Measurements from ENCODE around the gene CCL5. TPM values are rescaled to one million over a fixed set of nuclear protein-coding genes. Genes with fewer than 3 reads are reported as not detected.

CCL5 gene
- total and polyA plus RNA-seq, 8 donors, result 2.0 to 32.2 (median 5.3) TPM; not detected in 2

DNA sequence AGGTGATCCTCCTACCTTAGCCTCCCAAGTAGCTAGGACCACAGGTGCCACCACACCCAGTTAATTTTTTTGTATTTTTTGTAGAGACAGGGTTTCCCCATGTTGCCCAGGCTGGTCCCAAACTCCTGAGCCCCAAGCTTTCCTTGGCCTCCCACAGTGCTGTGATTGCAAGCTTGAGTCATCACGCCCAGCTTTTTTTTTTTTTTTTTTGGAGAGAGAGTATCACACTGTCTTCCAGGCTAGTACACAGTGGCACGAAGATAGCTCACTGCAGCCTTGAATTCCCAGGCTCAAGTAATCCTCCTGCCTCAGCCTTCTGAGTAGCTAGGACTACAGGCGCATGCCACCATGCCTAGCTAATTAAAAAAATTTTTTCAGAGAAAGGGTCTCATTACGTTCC lies 38.7 kb downstream of the CCL5 start:
- H3K36me3 ChIP-seq, result peaks cover 84 to 100% (median 100%) of the 10 kb centered on the region in 4 donors
- TF ChIP-seq EP300 (IDR thresholded peaks at IDR 0.05) (no peak), POLR2AphosphoS5 (IDR thresholded peaks at IDR 0.05) (no peak), POLR2A (IDR thresholded peaks at IDR 0.05) (no peak)
- TF ChIP-seq, protein P1, sequence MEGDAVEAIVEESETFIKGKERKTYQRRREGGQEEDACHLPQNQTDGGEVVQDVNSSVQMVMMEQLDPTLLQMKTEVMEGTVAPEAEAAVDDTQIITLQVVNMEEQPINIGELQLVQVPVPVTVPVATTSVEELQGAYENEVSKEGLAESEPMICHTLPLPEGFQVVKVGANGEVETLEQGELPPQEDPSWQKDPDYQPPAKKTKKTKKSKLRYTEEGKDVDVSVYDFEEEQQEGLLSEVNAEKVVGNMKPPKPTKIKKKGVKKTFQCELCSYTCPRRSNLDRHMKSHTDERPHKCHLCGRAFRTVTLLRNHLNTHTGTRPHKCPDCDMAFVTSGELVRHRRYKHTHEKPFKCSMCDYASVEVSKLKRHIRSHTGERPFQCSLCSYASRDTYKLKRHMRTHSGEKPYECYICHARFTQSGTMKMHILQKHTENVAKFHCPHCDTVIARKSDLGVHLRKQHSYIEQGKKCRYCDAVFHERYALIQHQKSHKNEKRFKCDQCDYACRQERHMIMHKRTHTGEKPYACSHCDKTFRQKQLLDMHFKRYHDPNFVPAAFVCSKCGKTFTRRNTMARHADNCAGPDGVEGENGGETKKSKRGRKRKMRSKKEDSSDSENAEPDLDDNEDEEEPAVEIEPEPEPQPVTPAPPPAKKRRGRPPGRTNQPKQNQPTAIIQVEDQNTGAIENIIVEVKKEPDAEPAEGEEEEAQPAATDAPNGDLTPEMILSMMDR (IDR thresholded peaks at IDR 0.05), result no peak
- intact Hi-C loops (cut with DNase I; ENCODE audit: low total_unique reads), result no loop called here

DNA sequence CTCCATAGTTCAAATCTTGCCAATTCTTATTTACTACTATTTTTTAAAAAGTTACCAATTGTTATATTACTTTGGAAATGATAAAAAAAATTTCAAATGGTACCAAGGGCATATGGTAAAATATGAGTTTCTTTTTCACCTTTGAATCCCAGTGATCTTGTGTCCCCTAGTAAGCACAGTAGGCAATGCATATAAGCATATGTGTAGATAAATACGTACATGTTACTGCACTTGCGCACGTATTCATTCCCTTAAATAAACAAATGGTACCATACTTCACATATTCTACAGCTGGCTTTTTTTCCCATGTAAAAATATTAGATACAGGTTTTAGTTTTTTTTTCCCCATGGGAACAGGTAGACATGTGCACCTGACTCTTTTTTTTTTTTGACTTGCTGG lies 39.1 kb downstream of the CCL5 start:
- intact Hi-C loops (cut with DNase I; ENCODE audit: low total_unique reads), result no loop called here
- 64 to 95% (median 90%) methylated on average over 3 of the region's 3 CpGs for WGBS, 5 donors
- TF ChIP-seq POLR2AphosphoS5 (IDR thresholded peaks at IDR 0.05) (no peak), EP300 (IDR thresholded peaks at IDR 0.05) (no peak), POLR2A (IDR thresholded peaks at IDR 0.05) (no peak)
- TF ChIP-seq, protein P1 (IDR thresholded peaks at IDR 0.05), result no peak
- Histone ChIP-seq H3K4me3 (no peak overlapping the region), H3K9me3 (no peaks in the 10 kb centered on the region), H3K27ac (no peak overlapping the region), H3K4me1 (no peaks in the 10 kb centered on the region), H3K27me3 (no peaks in the 10 kb centered on the region), H3K36me3 (peaks cover 88 to 100% (median 100%) of the 10 kb centered on the region in 4 donors)
- DNase-seq, result no peak

More for the DNA sequence above, 38.7 kb downstream of the CCL5 start:
- DNase-seq, result no peak
- 76 to 95% (median 90%) methylated on average over 4 of the region's 4 CpGs for WGBS, 5 donors
- Histone ChIP-seq H3K9me3 (no peaks in the 10 kb centered on the region), H3K27me3 (no peaks in the 10 kb centered on the region), H3K4me1 (no peaks in the 10 kb centered on the region), H3K27ac (no peak overlapping the region), H3K4me3 (no peak overlapping the region)

DNA sequence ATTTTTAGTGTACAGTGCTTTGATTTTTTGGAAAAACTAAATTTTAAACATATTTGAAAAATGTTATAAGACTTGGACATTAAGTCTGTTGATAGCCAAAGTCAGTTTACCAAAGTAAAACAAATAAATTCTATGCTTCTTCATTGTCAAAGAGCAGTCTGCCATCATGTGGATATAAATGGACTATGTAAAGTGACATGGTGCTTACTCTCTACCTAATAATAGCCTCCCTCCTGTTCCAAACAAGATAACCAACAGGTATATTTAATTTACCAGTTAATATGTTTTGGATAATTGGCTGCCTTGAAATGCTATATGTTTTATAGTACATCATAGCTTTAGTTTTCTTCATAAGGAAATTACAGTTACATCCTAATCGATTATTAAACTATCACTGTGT lies 55.0 kb downstream of the CCL5 start:
- TF ChIP-seq, protein P1 (IDR thresholded peaks at IDR 0.05), result no peak
- TF ChIP-seq EP300 (IDR thresholded peaks at IDR 0.05) (no peak), POLR2A (IDR thresholded peaks at IDR 0.05) (no peak), POLR2AphosphoS5 (IDR thresholded peaks at IDR 0.05) (no peak)
- no peaks in the 10 kb centered on the region for H3K27me3 ChIP-seq
- intact Hi-C loops (cut with DNase I; ENCODE audit: low total_unique reads), result no loop called here
- DNase-seq, result no peak
- H3K9me3 ChIP-seq, result no peaks in the 10 kb centered on the region
- H3K4me3 ChIP-seq, result no peak overlapping the region
- H3K4me1 ChIP-seq, result peaks cover 0 to 5% (median 0%) of the 10 kb centered on the region in 4 donors
- no peak overlapping the region for H3K27ac ChIP-seq
- peaks cover 30 to 100% (median 97%) of the 10 kb centered on the region in 4 donors for H3K36me3 ChIP-seq
- 88 to 100% (median 97%) methylated on average over 1 of the region's 1 CpG for WGBS, 5 donors

Small RNA genes lying within 50 kb of the gene (small RNA-seq; reads per million reads assigned to genes)
- 116 to 483 (median 374) reads per million in 4 donors for gene RF00100

Other genes with a start within 250 kb of the CCL5 start
- gene RASL10B, start 148.7 kb downstream of the CCL5 start, total RNA-seq, result under 1 TPM in 3 of 5 donors, not detected in 2; 0.37 to 0.89 (median 0.43) TPM
- 1 to 10 TPM in 1 of 3 donors, under 1 TPM in 2; 0.31 to 1.4 (median 0.75) TPM for gene RASL10B, start 148.7 kb downstream of the CCL5 start, polyA plus RNA-seq
- gene GAS2L2, start 127.1 kb downstream of the CCL5 start, total RNA-seq, result under 1 TPM in 1 of 5 donors, not detected in 4; under 0.01 TPM
- under 1 TPM in 1 of 3 donors, not detected in 2; 0.05 TPM for gene GAS2L2, start 127.1 kb downstream of the CCL5 start, polyA plus RNA-seq
- gene C17orf50, start 119.5 kb downstream of the CCL5 start, total RNA-seq, result not detected
- not detected for gene C17orf50, start 119.5 kb downstream of the CCL5 start, polyA plus RNA-seq
- gene MMP28, start 84.7 kb downstream of the CCL5 start, total RNA-seq, result 10 to 100 TPM in 4 of 5 donors, 1 to 10 TPM in 1; 2.2 to 75.0 (median 20.6) TPM
- 10 to 100 TPM in 1 of 3 donors, 1 to 10 TPM in 2; 3.1 to 21.0 (median 6.1) TPM for gene MMP28, start 84.7 kb downstream of the CCL5 start, polyA plus RNA-seq
- 100 to 1,000 TPM in 1 of 5 donors, 10 to 100 TPM in 4; 21.1 to 127 (median 60.1) TPM for gene TAF15, start 70.9 kb downstream of the CCL5 start, total RNA-seq
- gene TAF15, start 70.9 kb downstream of the CCL5 start, polyA plus RNA-seq, result 100 to 1,000 TPM in 1 of 3 donors, 10 to 100 TPM in 2; 88.8 to 101 (median 96.4) TPM
- under 1 TPM in 1 of 5 donors, not detected in 4; 0.29 TPM for gene HEATR9, start 11.5 kb downstream of the CCL5 start, total RNA-seq
- gene HEATR9, start 11.5 kb downstream of the CCL5 start, polyA plus RNA-seq, result not detected
- 1 to 10 TPM in 1 of 5 donors, not detected in 4; 5.9 TPM for gene RDM1, start 50.4 kb upstream of the CCL5 start, total RNA-seq
- under 1 TPM in 1 of 3 donors, not detected in 2; 0.98 TPM for gene RDM1, start 50.4 kb upstream of the CCL5 start, polyA plus RNA-seq
- gene LYZL6, start 63.4 kb upstream of the CCL5 start, total RNA-seq, result not detected
- not detected for gene LYZL6, start 63.4 kb upstream of the CCL5 start, polyA plus RNA-seq
- under 1 TPM in 1 of 5 donors, not detected in 4; 0.72 TPM for gene CCL16, start 101.1 kb upstream of the CCL5 start, total RNA-seq
- gene CCL16, start 101.1 kb upstream of the CCL5 start, polyA plus RNA-seq, result under 1 TPM in 1 of 3 donors, not detected in 2; 0.15 TPM
- 1 to 10 TPM in 4 of 5 donors, under 1 TPM in 1; 0.58 to 8.4 (median 2.2) TPM for gene CCL14, start 106.4 kb upstream of the CCL5 start, total RNA-seq
- 10 to 100 TPM in 2 of 3 donors, 1 to 10 TPM in 1; 2.9 to 80.3 (median 19.6) TPM for gene CCL14, start 106.4 kb upstream of the CCL5 start, polyA plus RNA-seq
- 1 to 10 TPM in 1 of 5 donors, not detected in 4; 1.2 TPM for gene CCL15, start 121.2 kb upstream of the CCL5 start, total RNA-seq
- gene CCL15, start 121.2 kb upstream of the CCL5 start, polyA plus RNA-seq, result not detected
- gene CCL23, start 137.6 kb upstream of the CCL5 start, total RNA-seq, result 1 to 10 TPM in 1 of 5 donors, not detected in 4; 1.4 TPM
- 1 to 10 TPM in 1 of 3 donors, not detected in 2; 4.8 TPM for gene CCL23, start 137.6 kb upstream of the CCL5 start, polyA plus RNA-seq
- 1 to 10 TPM in 1 of 5 donors, not detected in 4; 4.0 TPM for gene CCL18, start 183.9 kb upstream of the CCL5 start, total RNA-seq
- 10 to 100 TPM in 1 of 3 donors, under 1 TPM in 2; 0.87 to 12.2 (median 0.92) TPM for gene CCL18, start 183.9 kb upstream of the CCL5 start, polyA plus RNA-seq
- gene CCL3, start 209.8 kb upstream of the CCL5 start, total RNA-seq, result 1 to 10 TPM in 2 of 5 donors, not detected in 3; 2.9 to 7.2 TPM
- gene CCL3, start 209.8 kb upstream of the CCL5 start, polyA plus RNA-seq, result 10 to 100 TPM in 1 of 3 donors, 1 to 10 TPM in 2; 2.0 to 19.1 (median 2.9) TPM
- gene CCL4, start 223.5 kb upstream of the CCL5 start, total RNA-seq, result 10 to 100 TPM in 1 of 5 donors, 1 to 10 TPM in 2, not detected in 2; 1.8 to 10.7 (median 9.3) TPM
- 1 to 10 TPM; 1.6 to 8.1 (median 8.1) TPM for gene CCL4, start 223.5 kb upstream of the CCL5 start, polyA plus RNA-seq

All from stomach (tissue), 9 donors.